NCI-H2107 treated with DMSO at 0.1 percent for 48 hours (cell line): ENCODE results near the gene WRNIP1.

ENCODE experiments used
- DNase-seq: peaks from one replicate; lab custom pipeline; 2025; ENCODE audit not compliant: unreplicated experiment; lab: John Stamatoyannopoulos, UW

WRNIP1 gene

GRCh38 chr6:2765166-2765895 is at the start of gene WRNIP1:
TSS of gene WRNIP1 (plus strand) at chr6:2765393. CDS start at chr6:2765623, 230 bp downstream.
- peak; percentile 79 for DNase-seq

GRCh38 chr6:2715737-2716136 is 49.5 kb upstream of the WRNIP1 start:
- no peak for DNase-seq

GRCh38 chr6:2716936-2717700 is 48.1 kb upstream of the WRNIP1 start:
- no peak for DNase-seq

GRCh38 chr6:2718334-2719092 is 46.7 kb upstream of the WRNIP1 start:
- DNase-seq: no peak

GRCh38 chr6:2719093-2719455 is 46.1 kb upstream of the WRNIP1 start:
- no peak for DNase-seq

- no peak for DNase-seq
Measured at GRCh38 chr6:2721219-2721618, 44.0 kb upstream of the WRNIP1 start.

GRCh38 chr6:2725364-2725988 is 39.7 kb upstream of the WRNIP1 start:
- DNase-seq: no peak

- DNase-seq: no peak
Measured at GRCh38 chr6:2725999-2726567, 39.1 kb upstream of the WRNIP1 start.

- DNase-seq: no peak
Measured at GRCh38 chr6:2729921-2730320, 35.3 kb upstream of the WRNIP1 start.

- no peak for DNase-seq
Measured at GRCh38 chr6:2730353-2731107, 34.7 kb upstream of the WRNIP1 start.

- no peak for DNase-seq
Measured at GRCh38 chr6:2731281-2731909, 33.8 kb upstream of the WRNIP1 start.

GRCh38 chr6:2732503-2733089 is 32.6 kb upstream of the WRNIP1 start:
- DNase-seq: no peak

GRCh38 chr6:2733324-2733723 is 31.9 kb upstream of the WRNIP1 start:
- DNase-seq: no peak

- no peak for DNase-seq
Measured at GRCh38 chr6:2733736-2734480, 31.3 kb upstream of the WRNIP1 start.

- no peak for DNase-seq
Measured at GRCh38 chr6:2734488-2735166, 30.6 kb upstream of the WRNIP1 start.

GRCh38 chr6:2737885-2738284 is 27.3 kb upstream of the WRNIP1 start:
- no peak for DNase-seq

GRCh38 chr6:2738373-2738979 is 26.7 kb upstream of the WRNIP1 start:
- DNase-seq: peak; percentile 15

- DNase-seq: no peak
Measured at GRCh38 chr6:2739335-2739734, 25.9 kb upstream of the WRNIP1 start.
